ENCODE data around the gene DQX1. TPM values are rescaled to one million over a fixed set of nuclear protein-coding genes. Genes with fewer than 3 reads are reported as not detected.

DQX1 gene
- total and polyA plus RNA-seq, 9 of the 15 experiments (the other 6 are each of a cell fraction or from before 2014, with no cell fraction given): 0.04 to 0.38 (median 0.18) TPM; not detected in 1

DNA sequence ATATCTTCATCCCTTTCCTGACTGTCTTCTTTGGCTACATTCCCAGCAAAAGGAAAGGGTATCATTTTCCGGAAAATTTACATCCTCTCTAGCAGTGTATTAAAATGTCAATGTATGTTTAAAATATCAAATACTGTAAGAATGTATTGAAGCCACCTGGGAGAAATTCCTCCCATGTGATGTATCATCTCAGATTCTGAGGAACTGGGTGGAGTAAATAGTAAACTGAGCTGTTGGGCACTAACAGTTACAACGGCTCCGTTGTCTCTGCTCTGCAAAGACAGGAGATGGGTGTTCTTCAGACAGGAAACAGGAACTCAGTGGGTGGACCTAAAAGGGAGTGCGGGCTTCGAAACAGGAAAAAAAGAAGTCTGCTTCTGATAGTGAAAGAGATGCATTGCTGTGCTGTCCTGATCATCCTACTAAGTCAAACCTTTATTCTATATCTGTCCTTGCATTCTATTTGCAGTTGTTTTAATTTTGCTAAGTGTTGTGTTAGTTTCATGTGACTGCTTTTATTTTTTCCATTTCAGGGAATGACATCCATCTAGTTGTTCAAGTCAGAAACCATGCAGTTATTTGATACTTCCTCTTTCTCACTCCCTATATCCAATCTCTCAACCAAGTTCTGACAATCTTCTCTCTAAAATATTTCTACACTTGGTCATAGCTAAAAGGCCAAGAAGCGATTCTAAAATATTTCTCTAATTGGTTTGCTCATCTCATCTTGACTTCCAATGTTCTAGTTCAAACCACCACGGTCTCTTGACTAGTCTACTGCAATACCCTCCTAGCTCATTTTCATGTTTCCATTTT is 47.9 kb upstream of the DQX1 start (continued):
- TF ChIP-seq ZBTB11 (CRISPR knock-in tag; IDR thresholded peaks at IDR 0.05): 0 out of 6 replicates have a peak, but pooled peaks of 1 of the 3 experiments have one; percentile 54
- no peak for TF ChIP-seq IRF9 (tag; IDR thresholded peaks at IDR 0.05)
- 0 out of 2 replicates have a peak, but pooled peaks have one; percentile 28 for TF ChIP-seq MYC (IDR thresholded peaks at IDR 0.05; ENCODE audit: low read depth, low read length)
- no peak for TF ChIP-seq MYC (CRISPR knock-in tag; IDR thresholded peaks at IDR 0.05; ENCODE audit: borderline replicate concordance, low read depth)
- TF ChIP-seq, protein P1, sequence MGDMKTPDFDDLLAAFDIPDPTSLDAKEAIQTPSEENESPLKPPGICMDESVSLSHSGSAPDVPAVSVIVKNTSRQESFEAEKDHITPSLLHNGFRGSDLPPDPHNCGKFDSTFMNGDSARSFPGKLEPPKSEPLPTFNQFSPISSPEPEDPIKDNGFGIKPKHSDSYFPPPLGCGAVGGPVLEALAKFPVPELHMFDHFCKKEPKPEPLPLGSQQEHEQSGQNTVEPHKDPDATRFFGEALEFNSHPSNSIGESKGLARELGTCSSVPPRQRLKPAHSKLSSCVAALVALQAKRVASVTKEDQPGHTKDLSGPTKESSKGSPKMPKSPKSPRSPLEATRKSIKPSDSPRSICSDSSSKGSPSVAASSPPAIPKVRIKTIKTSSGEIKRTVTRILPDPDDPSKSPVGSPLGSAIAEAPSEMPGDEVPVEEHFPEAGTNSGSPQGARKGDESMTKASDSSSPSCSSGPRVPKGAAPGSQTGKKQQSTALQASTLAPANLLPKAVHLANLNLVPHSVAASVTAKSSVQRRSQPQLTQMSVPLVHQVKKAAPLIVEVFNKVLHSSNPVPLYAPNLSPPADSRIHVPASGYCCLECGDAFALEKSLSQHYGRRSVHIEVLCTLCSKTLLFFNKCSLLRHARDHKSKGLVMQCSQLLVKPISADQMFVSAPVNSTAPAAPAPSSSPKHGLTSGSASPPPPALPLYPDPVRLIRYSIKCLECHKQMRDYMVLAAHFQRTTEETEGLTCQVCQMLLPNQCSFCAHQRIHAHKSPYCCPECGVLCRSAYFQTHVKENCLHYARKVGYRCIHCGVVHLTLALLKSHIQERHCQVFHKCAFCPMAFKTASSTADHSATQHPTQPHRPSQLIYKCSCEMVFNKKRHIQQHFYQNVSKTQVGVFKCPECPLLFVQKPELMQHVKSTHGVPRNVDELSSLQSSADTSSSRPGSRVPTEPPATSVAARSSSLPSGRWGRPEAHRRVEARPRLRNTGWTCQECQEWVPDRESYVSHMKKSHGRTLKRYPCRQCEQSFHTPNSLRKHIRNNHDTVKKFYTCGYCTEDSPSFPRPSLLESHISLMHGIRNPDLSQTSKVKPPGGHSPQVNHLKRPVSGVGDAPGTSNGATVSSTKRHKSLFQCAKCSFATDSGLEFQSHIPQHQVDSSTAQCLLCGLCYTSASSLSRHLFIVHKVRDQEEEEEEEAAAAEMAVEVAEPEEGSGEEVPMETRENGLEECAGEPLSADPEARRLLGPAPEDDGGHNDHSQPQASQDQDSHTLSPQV (IDR thresholded peaks at IDR 0.05): peak; percentile 76
- TF ChIP-seq DIDO1 (tag; IDR thresholded peaks at IDR 0.05; ENCODE audit: low read depth): 0 out of 2 replicates have a peak, but pooled peaks have one; percentile 37
- peak; percentile 35 for TF ChIP-seq SMAD4 (CRISPR knock-in tag; conservative IDR thresholded peaks at IDR 0.05)
- no peak for TF ChIP-seq SP1 (CRISPR knock-in tag; IDR thresholded peaks at IDR 0.05)
- TF ChIP-seq ZNF384 (IDR thresholded peaks at IDR 0.05; ENCODE audit: low read depth, low read length): peak; percentile 53
- peak; percentile 70 for TF ChIP-seq L3MBTL2 (IDR thresholded peaks at IDR 0.05)
- 0 out of 2 replicates have a peak, but pooled peaks have one; percentile 27 for TF ChIP-seq DPF2 (IDR thresholded peaks at IDR 0.05)
- TF ChIP-seq ESRRB (CRISPR knock-in tag; IDR thresholded peaks at IDR 0.05; ENCODE audit: borderline replicate concordance): no peak
- 0 out of 2 replicates have a peak, but pooled peaks have one; percentile 39 for TF ChIP-seq NFRKB (IDR thresholded peaks at IDR 0.05; ENCODE audit: low read depth)
- TF ChIP-seq KDM5B (IDR thresholded peaks at IDR 0.05; ENCODE audit: insufficient replicate concordance, low read depth, low read length): peak; percentile 41
- peak; percentile 48; the same call in 1 of the 2 replicates for TF ChIP-seq EP300 (IDR thresholded peaks at IDR 0.05; ENCODE audit: low read length)
- TF ChIP-seq HOXB6 (CRISPR knock-in tag; IDR thresholded peaks at IDR 0.05; ENCODE audit: borderline replicate concordance): no peak

Measured in K562 (cell line).